H1 (cell line): ENCODE results near the gene ABCG8. TPM values are rescaled to one million over a fixed set of nuclear protein-coding genes. Genes with fewer than 3 reads are reported as not detected.

Experiments
- CTCF ChIA-PET: fragments of 300-600 bp; sonication (Branson Sonifier 250); formaldehyde crosslinking; loops from one replicate; lab custom pipeline; 2021; ENCODE audit not compliant: partially characterized antibody; lab: Charles Lee
- POLR2A ChIA-PET: fragments of 300-600 bp; sonication (Branson Sonifier 250); formaldehyde crosslinking; loops from one replicate; lab custom pipeline; 2021; ENCODE audit warnings: inconsistent platforms; ENCODE audit not compliant: partially characterized antibody; lab: Charles Lee
- DNase-seq, 2 experiments: peaks; one replicate each; pipeline versions ENCODE4 v3.0.0 to v3.0.0-alpha.2; 2010 to 2022; ENCODE audit warnings: low spot score in 2 of 2, low read depth in 1 of 2, mixed read lengths in 1 of 2
- FAIRE-seq: peaks from 2 replicates; lab custom pipeline; 2011; peaks lifted over from hg19 to GRCh38; lab: Jason Lieb, UNC
- H2AFZ ChIP-seq: 2 replicates; pipeline ENCODE4 v1.8.1; 2012; ENCODE audit warnings: low read length, inconsistent platforms
- H2AK5ac ChIP-seq: 2 replicates; pipeline ENCODE4 v1.6.1; 2013; ENCODE audit warnings: low read depth, low read length
- H2BK120ac ChIP-seq: replicated peaks from 2 replicates; pipeline ENCODE3; 2013; ENCODE audit warnings: low read depth, low read length, inconsistent platforms
- H2BK12ac ChIP-seq: 2 replicates; pipeline ENCODE4 v1.6.1; 2013; ENCODE audit warnings: low read depth, low read length
- H2BK15ac ChIP-seq: 2 replicates; pipeline ENCODE4 v1.6.1; 2013; ENCODE audit warnings: low read length
- H2BK20ac ChIP-seq: 2 replicates; pipeline ENCODE4 v1.6.1; 2013; ENCODE audit warnings: low read length
- H2BK5ac ChIP-seq: 2 replicates; pipeline ENCODE4 v1.6.1; 2013; ENCODE audit warnings: low read depth, low read length
- H3K14ac ChIP-seq: 2 replicates; pipeline ENCODE4 v1.6.1; 2013; ENCODE audit warnings: inconsistent platforms; ENCODE audit not compliant: insufficient read length
- H3K18ac ChIP-seq: 2 replicates; pipeline ENCODE4 v1.6.1; 2013; ENCODE audit warnings: low read length; ENCODE audit errors: extremely low read depth
- H3K23ac ChIP-seq: 2 replicates; pipeline ENCODE4 v1.6.1; 2013; ENCODE audit warnings: inconsistent platforms; ENCODE audit not compliant: insufficient read length
- H3K23me2 ChIP-seq: 2 replicates; pipeline ENCODE4 v1.6.1; 2013; ENCODE audit warnings: low read depth, low read length
- H3K27ac ChIP-seq: 2 replicates; pipeline ENCODE4 v1.6.1; 2011; ENCODE audit warnings: low read depth, low read length, inconsistent platforms
- H3K27me3 ChIP-seq, 4 experiments: replicated peaks in 1 of 4; 1 replicate in 1 of 4; 2 replicates in 3 of 4; pipeline versions ENCODE4 v1.6.1 to v1.8.1; 2011 to 2013; ENCODE audit warnings: low read length in 3 of 4, mild to moderate bottlenecking in 3 of 4, inconsistent platforms in 2 of 4, mixed read lengths in 2 of 4, moderate library complexity in 1 of 4; ENCODE audit not compliant: control insufficient read depth in 3 of 4, insufficient read depth in 3 of 4; ENCODE audit errors: extremely low read depth in 1 of 4
- H3K36me3 ChIP-seq, 4 experiments: 2 replicates each; pipeline versions ENCODE4 v1.6.1 to v1.8.1; 2011 to 2013; ENCODE audit warnings: mild to moderate bottlenecking in 4 of 4, low read length in 3 of 4, moderate library complexity in 2 of 4, control low read depth in 1 of 4, inconsistent platforms in 1 of 4; ENCODE audit not compliant: insufficient read depth in 4 of 4, control insufficient read depth in 2 of 4
- H3K4ac ChIP-seq: replicated peaks from 2 replicates; pipeline ENCODE3; 2013; ENCODE audit warnings: low read length, low read depth, mixed read lengths, inconsistent platforms; ENCODE audit not compliant: insufficient read length
- H3K4me1 ChIP-seq, 4 experiments: replicated peaks in 1 of 4; 1 replicate in 1 of 4; 2 replicates in 3 of 4; pipeline versions ENCODE4 v1.6.1 to v1.8.1; 2011 to 2013; ENCODE audit warnings: low read length in 3 of 4, inconsistent platforms in 2 of 4, mixed read lengths in 1 of 4; ENCODE audit not compliant: insufficient read depth in 4 of 4, control insufficient read depth in 3 of 4
- H3K4me2 ChIP-seq, 2 experiments: 2 replicates each; pipeline versions ENCODE4 v1.6.1 to v1.8.1; 2011 to 2013; ENCODE audit warnings: low read depth in 2 of 2, low read length in 2 of 2, control low read depth in 1 of 2, inconsistent platforms in 1 of 2, mild to moderate bottlenecking in 1 of 2; ENCODE audit not compliant: insufficient read depth in 1 of 2
- H3K4me3 ChIP-seq, 4 experiments: fragments of 200-600, 300-600 bp in 1 of 4; sonication (generic), shearing (Covaris generic), sonication (Bioruptor Twin) in 1 of 4; 2 replicates each; pipeline versions ENCODE4 v1.5.1 to v1.8.1; 2011 to 2016; ENCODE audit warnings: low read length in 4 of 4, low read depth in 3 of 4, control low read depth in 2 of 4, inconsistent platforms in 2 of 4, mild to moderate bottlenecking in 2 of 4, mixed read lengths in 1 of 4, moderate library complexity in 1 of 4; ENCODE audit not compliant: insufficient read depth in 2 of 4; ENCODE audit errors: extremely low read depth in 1 of 4
- H3K56ac ChIP-seq: replicated peaks from 2 replicates; pipeline ENCODE3; 2013; ENCODE audit warnings: low read depth, mild to moderate bottlenecking, mixed read lengths, low read length, inconsistent platforms; ENCODE audit not compliant: insufficient read length
- H3K79me1 ChIP-seq: 2 replicates; pipeline ENCODE4 v1.6.1; 2013; ENCODE audit warnings: low read depth, low read length, control low read depth
- H3K79me2 ChIP-seq, 2 experiments: 2 replicates each; pipeline versions ENCODE4 v1.6.1 to v1.8.1; 2012 to 2013; ENCODE audit warnings: low read length in 2 of 2, mild to moderate bottlenecking in 2 of 2, inconsistent platforms in 1 of 2; ENCODE audit not compliant: insufficient read depth in 2 of 2, control insufficient read depth in 1 of 2
- H3K9ac ChIP-seq, 4 experiments: replicated peaks in 1 of 4; 1 replicate in 1 of 4; 2 replicates in 3 of 4; pipeline versions ENCODE4 v1.6.1 to v1.8.1; 2011 to 2013; ENCODE audit warnings: low read depth in 3 of 4, low read length in 3 of 4, control low read depth in 2 of 4, mild to moderate bottlenecking in 2 of 4, moderate library complexity in 2 of 4, inconsistent platforms in 1 of 4; ENCODE audit errors: extremely low read depth in 1 of 4
- H3K9me3 ChIP-seq, 2 experiments: 2 replicates each; pipeline versions ENCODE4 v1.6.1 to v1.8.1; 2012 to 2013; ENCODE audit warnings: mild to moderate bottlenecking in 2 of 2, moderate library complexity in 2 of 2, control low read depth in 1 of 2, inconsistent platforms in 1 of 2, low read depth in 1 of 2, low read length in 1 of 2, mixed read lengths in 1 of 2; ENCODE audit not compliant: insufficient read depth in 2 of 2
- H4K20me1 ChIP-seq, 2 experiments: replicated peaks in 1 of 2; 2 replicates each; pipeline versions ENCODE3 to v1.8.1; 2011 to 2013; ENCODE audit warnings: inconsistent platforms in 2 of 2, low read length in 2 of 2, mild to moderate bottlenecking in 1 of 2; ENCODE audit not compliant: insufficient read depth in 2 of 2, control insufficient read depth in 1 of 2
- H4K5ac ChIP-seq: 2 replicates; pipeline ENCODE4 v1.6.1; 2013; ENCODE audit warnings: low read length, low read depth, mixed read lengths, inconsistent platforms; ENCODE audit not compliant: insufficient read length
- H4K8ac ChIP-seq: 2 replicates; pipeline ENCODE4 v1.8.0; 2013; ENCODE audit warnings: mild to moderate bottlenecking, moderate library complexity, low read length, inconsistent platforms; ENCODE audit not compliant: insufficient read depth; ENCODE audit errors: extremely low read depth
- H4K91ac ChIP-seq: replicated peaks from 2 replicates; pipeline ENCODE3; 2013; ENCODE audit warnings: low read length, mixed read lengths, inconsistent platforms; ENCODE audit not compliant: insufficient read length
- EGR1 ChIP-seq: IDR thresholded peaks from 2 replicates; pipeline ENCODE4 v1.6.1; 2011; ENCODE audit warnings: low read depth, low read length, borderline replicate concordance
- EZH2 ChIP-seq: fragments of 200-600 bp; sonication (generic); IDR thresholded peaks from 2 replicates; pipeline ENCODE4 v1.7.1; 2012; ENCODE audit warnings: low read depth, mild to moderate bottlenecking, moderate library complexity, low read length, inconsistent platforms; ENCODE audit not compliant: severe bottlenecking
- WGBS, 2 experiments: shearing (Covaris generic) in 1 of 2; methylation state at CpG; one replicate each; pipeline versions ENCODE4 v1.1.6 to v1.1.7; 2013 to 2015; ENCODE audit warnings: low lambda C conversion rate in 2 of 2, mixed read lengths in 2 of 2, inconsistent platforms in 1 of 2, low coverage in 1 of 2, missing lambda C conversion rate in 1 of 2; ENCODE audit not compliant: insufficient replicate concordance in 2 of 2, insufficient coverage in 1 of 2, insufficient read length in 1 of 2; ENCODE audit errors: extremely low coverage in 1 of 2, missing lambda C conversion rate in 1 of 2; 5-methylcytosine and 5-hydroxymethylcytosine counted together
- polyA plus RNA-seq, 7 experiments: library from polyadenylated mRNA; depleted of rRNA in 3 of 7; stranded (reverse) in 5 of 7; unstranded in 2 of 7; fragments of >200 nt in 5 of 7; fragments of 200-250 nt in 2 of 7; gene quantifications; 1 replicate in 5 of 7; 2 replicates in 1 of 7; 4 replicates in 1 of 7; pipeline versions ENCODE4 v1.2.1 to v1.2.3, GENCODE V29; 2011 to 2013; ENCODE audit warnings: missing spikeins in 2 of 7, mixed read lengths in 2 of 7
- total RNA-seq: library from RNA; stranded (reverse); fragmentation: NEBNext Ultra II Directional; extraction: Animal tissue kit (Norgen Biotek cat#: 25700); gene quantifications from 2 replicates; pipeline ENCODE4 v1.2.1, GENCODE V29; 2021

Gene ABCG8
- total and polyA plus RNA-seq, 2 of the 8 experiments (the other 6 are each of a cell fraction or from before 2014, with no cell fraction given), result not detected

GRCh38 chr2:43840965-43841364, 2.2 kb downstream of the ABCG8 start:
- no peaks in the 10 kb centered on the region for H3K79me1 ChIP-seq
- no peak overlapping the region for H4K8ac ChIP-seq
- peaks cover 0 to 6% (median 2%) of the 10 kb centered on the region in 4 experiments; a peak in 3 of 7 replicates for H3K4me1 ChIP-seq
- H2AFZ ChIP-seq, result no peak overlapping the region
- H3K27ac ChIP-seq, result no peak overlapping the region
- H2BK20ac ChIP-seq, result no peak overlapping the region
- DNase-seq (peak in 1 of 2 experiments; percentile 37), FAIRE-seq (no peak)
- no peaks in the 10 kb centered on the region for H3K9me3 ChIP-seq
- no peak overlapping the region for H4K5ac ChIP-seq
- CTCF ChIA-PET, result interaction anchor here (1.3 to 2.3 kb wide), 3 partner anchors 11 to 236 kb away, joined by 4 to 9 read pairs (median 8); no protein-coding TSS in a partner anchor
- no peaks in the 10 kb centered on the region for H3K36me3 ChIP-seq
- H2BK120ac ChIP-seq, result no peak overlapping the region
- no peak overlapping the region for H3K4ac ChIP-seq
- no peak overlapping the region for H2BK15ac ChIP-seq
- H3K14ac ChIP-seq, result no peak overlapping the region
- no peak overlapping the region for H2BK12ac ChIP-seq
- POLR2A ChIA-PET, result interaction anchor here (0.6 kb wide), 1 partner anchor 342 kb away, joined by 3 read pairs; no protein-coding TSS in a partner anchor
- no peak overlapping the region for H2BK5ac ChIP-seq
- H3K23ac ChIP-seq, result no peak overlapping the region
- no peak overlapping the region for H3K4me3 ChIP-seq
- no peak overlapping the region for H2AK5ac ChIP-seq
- no peaks in the 10 kb centered on the region for H3K79me2 ChIP-seq
- no peak overlapping the region for H3K9ac ChIP-seq
- H3K23me2 ChIP-seq, result no peaks in the 10 kb centered on the region
- no peaks in the 10 kb centered on the region for H4K20me1 ChIP-seq
- 93% methylated on average over 5 of the region's 5 CpGs; no CpG with 5 or more reads in 1 of the 2 experiments for WGBS, 2 experiments
- H4K91ac ChIP-seq, result no peak overlapping the region
- no peak overlapping the region for H3K56ac ChIP-seq
- no peak overlapping the region for H3K4me2 ChIP-seq
- H3K18ac ChIP-seq, result no peak overlapping the region
- no peaks in the 10 kb centered on the region for H3K27me3 ChIP-seq
- TF ChIP-seq EZH2, result no peak
- no peak for TF ChIP-seq EGR1
